SK-N-SH treated with all-trans-retinoic acid at 6 μM for 48 hours (cell line): ENCODE measurements around the gene IGFBP4.

Source experiments
- ATAC-seq: fragments of 200-7000 bp; cut with Tn5 transposase; 3 replicates; pipeline ENCODE4 v1.9.1; 2020; ENCODE audit warnings: mild to moderate bottlenecking, moderate library complexity
- BACH2 ChIP-seq: fragments of 250-450 bp; sonication (Bioruptor Pico); IDR thresholded peaks from 2 replicates; pipeline ENCODE4 v1.9.0; 2021; ENCODE audit warnings: mild to moderate bottlenecking, borderline replicate concordance
- CREB5 ChIP-seq: fragments of 250-450 bp; sonication (Bioruptor Pico); IDR thresholded peaks from 2 replicates; pipeline ENCODE4 v1.5.1; 2020; ENCODE audit warnings: low read depth, mild to moderate bottlenecking, moderate library complexity
- CSDC2 ChIP-seq: fragments of 250-450 bp; sonication (Bioruptor Pico); IDR thresholded peaks from 2 replicates; pipeline ENCODE4 v1.5.0; 2020; ENCODE audit warnings: mild to moderate bottlenecking, moderate library complexity
- CSRNP3 ChIP-seq: fragments of 250-450 bp; sonication (Bioruptor Pico); IDR thresholded peaks from 2 replicates; pipeline ENCODE4 v1.5.1; 2021; ENCODE audit warnings: mild to moderate bottlenecking, moderate library complexity
- ESRRG ChIP-seq: fragments of 250-450 bp; sonication (Bioruptor Pico); IDR thresholded peaks from 2 replicates; pipeline ENCODE4 v1.6.1; 2021; ENCODE audit warnings: mild to moderate bottlenecking
- GLIS3 ChIP-seq: fragments of 250-450 bp; sonication (Bioruptor Pico); IDR thresholded peaks from 2 replicates; pipeline ENCODE4 v1.5.0; 2020; ENCODE audit warnings: mild to moderate bottlenecking, moderate library complexity
- ISL1 ChIP-seq: fragments of 250-450 bp; sonication (Bioruptor Pico); IDR thresholded peaks from 2 replicates; pipeline ENCODE4 v2.1.2; 2022; ENCODE audit warnings: mild to moderate bottlenecking, moderate library complexity
- OSR1 ChIP-seq: fragments of 250-450 bp; sonication (Bioruptor Pico); IDR thresholded peaks from 2 replicates; pipeline ENCODE4 v1.8.0; 2022; ENCODE audit warnings: moderate library complexity, mild to moderate bottlenecking, inconsistent platforms
- PATZ1 ChIP-seq: fragments of 250-450 bp; sonication (Bioruptor Pico); IDR thresholded peaks from 2 replicates; pipeline ENCODE4 v1.8.0; 2020; ENCODE audit warnings: mild to moderate bottlenecking, moderate library complexity, borderline replicate concordance
- POU6F1 ChIP-seq: fragments of 250-450 bp; sonication (Bioruptor Pico); IDR thresholded peaks from 2 replicates; pipeline ENCODE4 v1.8.0; 2021; ENCODE audit warnings: low read depth, mild to moderate bottlenecking, moderate library complexity, borderline replicate concordance
- PPARA ChIP-seq: fragments of 250-450 bp; sonication (Bioruptor Pico); IDR thresholded peaks from 2 replicates; pipeline ENCODE4 v1.5.0; 2020; ENCODE audit warnings: mild to moderate bottlenecking, borderline replicate concordance
- RARB ChIP-seq: fragments of 250-450 bp; sonication (Bioruptor Pico); IDR thresholded peaks from 2 replicates; pipeline ENCODE4 v1.8.0; 2021; ENCODE audit warnings: mild to moderate bottlenecking, moderate library complexity
- TCF4 ChIP-seq: fragments of 250-450 bp; sonication (Bioruptor Pico); IDR thresholded peaks from 2 replicates; pipeline ENCODE4 v1.8.0; 2021; ENCODE audit warnings: mild to moderate bottlenecking, moderate library complexity, borderline replicate concordance
- TOX ChIP-seq: fragments of 250-450 bp; sonication (Bioruptor Pico); IDR thresholded peaks from 2 replicates; pipeline ENCODE4 v1.8.0; 2021; ENCODE audit warnings: mild to moderate bottlenecking, moderate library complexity, borderline replicate concordance
- TSHZ2 ChIP-seq: fragments of 250-450 bp; sonication (Bioruptor Pico); IDR thresholded peaks from 2 replicates; pipeline ENCODE4 v1.5.0; 2020; ENCODE audit warnings: mild to moderate bottlenecking, moderate library complexity
- ZC3H10 ChIP-seq: fragments of 250-450 bp; sonication (Bioruptor Pico); IDR thresholded peaks from 2 replicates; pipeline ENCODE4 v1.5.1; 2021; ENCODE audit warnings: mild to moderate bottlenecking, moderate library complexity
- ZFP3 ChIP-seq: fragments of 250-450 bp; sonication (Bioruptor Pico); IDR thresholded peaks from 2 replicates; pipeline ENCODE4 v1.5.0; 2020; ENCODE audit warnings: mild to moderate bottlenecking, moderate library complexity
- ZFP30 ChIP-seq: fragments of 450-650 bp; formaldehyde crosslinking; IDR thresholded peaks from 2 replicates; pipeline ENCODE4 v1.5.0; 2022; ENCODE audit warnings: mild to moderate bottlenecking, moderate library complexity
- ZNF565 ChIP-seq: fragments of 450-650 bp; formaldehyde crosslinking; conservative IDR thresholded peaks from 2 replicates; pipeline ENCODE4 v1.5.0; 2020; ENCODE audit warnings: low read depth, mild to moderate bottlenecking, moderate library complexity
- ZNF70 ChIP-seq: fragments of 450-650 bp; formaldehyde crosslinking; IDR thresholded peaks from 2 replicates; pipeline ENCODE4 v1.5.0; 2020; ENCODE audit warnings: mild to moderate bottlenecking, moderate library complexity
- ZNF8 ChIP-seq: fragments of 450-650 bp; formaldehyde crosslinking; IDR thresholded peaks from 2 replicates; pipeline ENCODE4 v1.5.0; 2020; ENCODE audit warnings: mild to moderate bottlenecking, moderate library complexity

The IGFBP4 gene

GRCh38 chr17:40475234-40475908 lies 32.1 kb downstream of the IGFBP4 start:
- no peak for TF ChIP-seq GLIS3 (CRISPR knock-in tag)
- TF ChIP-seq CSDC2 (CRISPR knock-in tag), result no peak
- TF ChIP-seq ESRRG (CRISPR knock-in tag), result no peak
- no peak for TF ChIP-seq ZC3H10 (CRISPR knock-in tag)
- TF ChIP-seq TCF4, result no peak
- TF ChIP-seq POU6F1 (CRISPR knock-in tag), result no peak
- TF ChIP-seq ZNF8, result no peak
- TF ChIP-seq PATZ1, result no peak
- no peak for TF ChIP-seq ISL1 (CRISPR knock-in tag)
- ATAC-seq, result no peak

- ATAC-seq, result no peak
- no peak for TF ChIP-seq ZC3H10 (CRISPR knock-in tag)
- no peak for TF ChIP-seq ZFP30 (CRISPR knock-in tag)
- TF ChIP-seq CREB5 (CRISPR knock-in tag), result no peak
- TF ChIP-seq CSDC2 (CRISPR knock-in tag), result no peak
- no peak for TF ChIP-seq TOX (CRISPR knock-in tag)
- no peak for TF ChIP-seq ZNF8
- TF ChIP-seq PPARA, result no peak
- no peak for TF ChIP-seq RARB (CRISPR knock-in tag)
- TF ChIP-seq GLIS3 (CRISPR knock-in tag), result no peak
- no peak for TF ChIP-seq PATZ1
- no peak for TF ChIP-seq TSHZ2 (CRISPR knock-in tag)
- TF ChIP-seq ZFP3 (CRISPR knock-in tag), result no peak
- no peak for TF ChIP-seq TCF4
- TF ChIP-seq ZNF70 (CRISPR knock-in tag), result no peak
- TF ChIP-seq ZNF565 (CRISPR knock-in tag), result no peak
- no peak for TF ChIP-seq CSRNP3 (CRISPR knock-in tag)
- TF ChIP-seq BACH2 (CRISPR knock-in tag), result no peak
- TF ChIP-seq ESRRG (CRISPR knock-in tag), result no peak
- TF ChIP-seq ISL1 (CRISPR knock-in tag), result no peak
- TF ChIP-seq OSR1, result no peak
Observed at GRCh38 chr17:40477796-40478195, 34.5 kb downstream of the IGFBP4 start.
